HCT116 (cell line): ENCODE results near the gene FBXO42.

ENCODE experiments used
- EZH2phosphoT487 ChIP-seq: fragments of 200-600 bp; IDR thresholded peaks from 2 replicates; pipeline ENCODE4 v1.6.1; 2018; ENCODE audit warnings: antibody characterized with exemption, borderline replicate concordance
- POLR2A ChIP-seq: IDR thresholded peaks from 2 replicates; pipeline ENCODE4 v1.7.0; 2011; ENCODE audit warnings: borderline replicate concordance; ENCODE audit not compliant: insufficient read depth, insufficient read length; ENCODE audit errors: extremely low read depth
- RAD21 ChIP-seq: IDR thresholded peaks from 2 replicates; pipeline ENCODE4 v1.6.1; 2012; ENCODE audit warnings: low read depth, mild to moderate bottlenecking
- SP1 ChIP-seq: IDR thresholded peaks from 2 replicates; pipeline ENCODE4 v1.6.1; 2012; ENCODE audit warnings: low read depth
- ZNF274 ChIP-seq: fragments of 200-500 bp; sonication (Bioruptor generic); IDR thresholded peaks from 2 replicates; pipeline ENCODE4 v1.6.1; 2014; ENCODE audit warnings: mild to moderate bottlenecking, low read depth, low read length, inconsistent platforms
- TF ChIP-seq, protein P1 (sequence below): IDR thresholded peaks from 2 replicates; pipeline ENCODE4 v1.6.1; 2012; ENCODE audit warnings: low read depth
- TF ChIP-seq, protein P2 (sequence below): IDR thresholded peaks from 2 replicates; pipeline ENCODE4 v1.6.1; 2012
- TF ChIP-seq, protein P3 (sequence below), 3 experiments: fragments of 200-600 bp in 1 of 3; sonication (generic) in 1 of 3; IDR thresholded peaks in 2 of 3; conservative IDR thresholded peaks in 1 of 3; 2 replicates each; pipeline ENCODE4 v1.5.1; 2012 to 2017; ENCODE audit warnings: low read depth in 2 of 3, low read length in 2 of 3, antibody characterized with exemption in 1 of 3, borderline replicate concordance in 1 of 3, control low read depth in 1 of 3, mild to moderate bottlenecking in 1 of 3, mixed read lengths in 1 of 3, mixed run types in 1 of 3, moderate library complexity in 1 of 3; ENCODE audit not compliant: insufficient read depth in 1 of 3
- TF ChIP-seq, protein P4 (sequence below): IDR thresholded peaks from 2 replicates; pipeline ENCODE4 v1.6.1; 2011; ENCODE audit warnings: mild to moderate bottlenecking, low read length, moderate library complexity; ENCODE audit not compliant: insufficient replicate concordance; ENCODE audit errors: extremely low read depth

DNA sequence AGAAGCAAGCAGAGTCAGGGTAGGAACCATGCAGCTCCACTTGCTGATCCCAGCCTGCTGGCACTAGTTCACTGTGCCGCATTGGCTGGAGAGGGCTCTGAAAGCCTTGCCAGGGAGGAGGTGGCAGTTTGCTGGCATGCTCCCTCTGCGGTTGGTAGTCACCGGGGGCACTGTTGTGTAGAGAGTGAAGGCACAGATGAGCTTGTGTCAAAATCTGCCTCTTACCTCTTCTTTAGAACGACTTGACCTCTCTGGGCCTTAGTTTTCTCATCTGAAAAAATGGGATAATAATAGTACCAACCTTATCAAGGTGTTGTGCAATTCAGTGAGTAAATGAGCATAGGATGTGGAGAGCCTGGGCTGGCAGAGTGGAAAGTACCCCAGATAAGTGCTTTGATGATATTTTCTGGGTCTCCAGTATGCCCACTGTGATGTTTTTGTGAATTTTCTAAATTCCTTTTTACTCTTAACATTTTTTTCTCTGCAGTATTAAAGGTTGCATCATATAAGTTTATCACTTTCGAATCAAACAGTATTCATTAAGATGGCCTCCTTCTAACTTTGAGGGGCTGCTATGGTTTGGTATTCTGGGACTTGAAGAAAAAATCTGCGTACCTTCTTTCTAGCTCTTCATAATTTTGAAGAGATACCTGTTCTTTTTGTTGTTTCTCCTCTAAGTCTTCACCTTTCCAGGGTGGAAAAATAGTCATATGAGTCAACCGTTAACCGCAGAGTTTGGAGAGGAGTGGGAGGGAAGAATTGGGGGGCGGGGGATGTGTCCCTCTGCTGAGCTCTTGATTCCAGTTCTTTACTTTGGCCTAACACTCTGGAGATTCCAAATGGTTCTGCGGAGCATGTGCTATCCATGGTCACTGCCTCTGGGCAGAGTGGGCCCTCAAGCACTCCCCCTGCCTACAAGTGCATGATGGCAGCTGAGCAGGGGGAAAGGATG, 41.6 kb upstream of the FBXO42 start:
- TF ChIP-seq RAD21 (no peak), ZNF274 (no peak), POLR2A (no peak), EZH2phosphoT487 (no peak), SP1 (no peak)
- TF ChIP-seq, protein P1, sequence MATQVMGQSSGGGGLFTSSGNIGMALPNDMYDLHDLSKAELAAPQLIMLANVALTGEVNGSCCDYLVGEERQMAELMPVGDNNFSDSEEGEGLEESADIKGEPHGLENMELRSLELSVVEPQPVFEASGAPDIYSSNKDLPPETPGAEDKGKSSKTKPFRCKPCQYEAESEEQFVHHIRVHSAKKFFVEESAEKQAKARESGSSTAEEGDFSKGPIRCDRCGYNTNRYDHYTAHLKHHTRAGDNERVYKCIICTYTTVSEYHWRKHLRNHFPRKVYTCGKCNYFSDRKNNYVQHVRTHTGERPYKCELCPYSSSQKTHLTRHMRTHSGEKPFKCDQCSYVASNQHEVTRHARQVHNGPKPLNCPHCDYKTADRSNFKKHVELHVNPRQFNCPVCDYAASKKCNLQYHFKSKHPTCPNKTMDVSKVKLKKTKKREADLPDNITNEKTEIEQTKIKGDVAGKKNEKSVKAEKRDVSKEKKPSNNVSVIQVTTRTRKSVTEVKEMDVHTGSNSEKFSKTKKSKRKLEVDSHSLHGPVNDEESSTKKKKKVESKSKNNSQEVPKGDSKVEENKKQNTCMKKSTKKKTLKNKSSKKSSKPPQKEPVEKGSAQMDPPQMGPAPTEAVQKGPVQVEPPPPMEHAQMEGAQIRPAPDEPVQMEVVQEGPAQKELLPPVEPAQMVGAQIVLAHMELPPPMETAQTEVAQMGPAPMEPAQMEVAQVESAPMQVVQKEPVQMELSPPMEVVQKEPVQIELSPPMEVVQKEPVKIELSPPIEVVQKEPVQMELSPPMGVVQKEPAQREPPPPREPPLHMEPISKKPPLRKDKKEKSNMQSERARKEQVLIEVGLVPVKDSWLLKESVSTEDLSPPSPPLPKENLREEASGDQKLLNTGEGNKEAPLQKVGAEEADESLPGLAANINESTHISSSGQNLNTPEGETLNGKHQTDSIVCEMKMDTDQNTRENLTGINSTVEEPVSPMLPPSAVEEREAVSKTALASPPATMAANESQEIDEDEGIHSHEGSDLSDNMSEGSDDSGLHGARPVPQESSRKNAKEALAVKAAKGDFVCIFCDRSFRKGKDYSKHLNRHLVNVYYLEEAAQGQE = no peak
- TF ChIP-seq, protein P2, sequence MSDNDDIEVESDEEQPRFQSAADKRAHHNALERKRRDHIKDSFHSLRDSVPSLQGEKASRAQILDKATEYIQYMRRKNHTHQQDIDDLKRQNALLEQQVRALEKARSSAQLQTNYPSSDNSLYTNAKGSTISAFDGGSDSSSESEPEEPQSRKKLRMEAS = no peak
- TF ChIP-seq, protein P3, sequence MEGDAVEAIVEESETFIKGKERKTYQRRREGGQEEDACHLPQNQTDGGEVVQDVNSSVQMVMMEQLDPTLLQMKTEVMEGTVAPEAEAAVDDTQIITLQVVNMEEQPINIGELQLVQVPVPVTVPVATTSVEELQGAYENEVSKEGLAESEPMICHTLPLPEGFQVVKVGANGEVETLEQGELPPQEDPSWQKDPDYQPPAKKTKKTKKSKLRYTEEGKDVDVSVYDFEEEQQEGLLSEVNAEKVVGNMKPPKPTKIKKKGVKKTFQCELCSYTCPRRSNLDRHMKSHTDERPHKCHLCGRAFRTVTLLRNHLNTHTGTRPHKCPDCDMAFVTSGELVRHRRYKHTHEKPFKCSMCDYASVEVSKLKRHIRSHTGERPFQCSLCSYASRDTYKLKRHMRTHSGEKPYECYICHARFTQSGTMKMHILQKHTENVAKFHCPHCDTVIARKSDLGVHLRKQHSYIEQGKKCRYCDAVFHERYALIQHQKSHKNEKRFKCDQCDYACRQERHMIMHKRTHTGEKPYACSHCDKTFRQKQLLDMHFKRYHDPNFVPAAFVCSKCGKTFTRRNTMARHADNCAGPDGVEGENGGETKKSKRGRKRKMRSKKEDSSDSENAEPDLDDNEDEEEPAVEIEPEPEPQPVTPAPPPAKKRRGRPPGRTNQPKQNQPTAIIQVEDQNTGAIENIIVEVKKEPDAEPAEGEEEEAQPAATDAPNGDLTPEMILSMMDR (IDR thresholded peaks at IDR 0.05 in 2 of 3, conservative IDR thresholded peaks at IDR 0.05 in 1 of 3; ENCODE audit: borderline replicate concordance in 1 of 3, insufficient read depth in 1 of 3, low read depth in 2 of 3, low read length in 2 of 3) = no peak
- TF ChIP-seq, protein P4, sequence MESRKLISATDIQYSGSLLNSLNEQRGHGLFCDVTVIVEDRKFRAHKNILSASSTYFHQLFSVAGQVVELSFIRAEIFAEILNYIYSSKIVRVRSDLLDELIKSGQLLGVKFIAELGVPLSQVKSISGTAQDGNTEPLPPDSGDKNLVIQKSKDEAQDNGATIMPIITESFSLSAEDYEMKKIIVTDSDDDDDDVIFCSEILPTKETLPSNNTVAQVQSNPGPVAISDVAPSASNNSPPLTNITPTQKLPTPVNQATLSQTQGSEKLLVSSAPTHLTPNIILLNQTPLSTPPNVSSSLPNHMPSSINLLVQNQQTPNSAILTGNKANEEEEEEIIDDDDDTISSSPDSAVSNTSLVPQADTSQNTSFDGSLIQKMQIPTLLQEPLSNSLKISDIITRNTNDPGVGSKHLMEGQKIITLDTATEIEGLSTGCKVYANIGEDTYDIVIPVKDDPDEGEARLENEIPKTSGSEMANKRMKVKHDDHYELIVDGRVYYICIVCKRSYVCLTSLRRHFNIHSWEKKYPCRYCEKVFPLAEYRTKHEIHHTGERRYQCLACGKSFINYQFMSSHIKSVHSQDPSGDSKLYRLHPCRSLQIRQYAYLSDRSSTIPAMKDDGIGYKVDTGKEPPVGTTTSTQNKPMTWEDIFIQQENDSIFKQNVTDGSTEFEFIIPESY = no peak
